HG02973 (cell line): ENCODE measurements around the gene PLEKHA1.

Experiments
- ATAC-seq: cut with Tn5 transposase; IDR thresholded peaks from one replicate; pipeline ENCODE4 v1.9.1; 2021; ENCODE audit warnings: moderate library complexity; ENCODE audit not compliant: unreplicated experiment

Gene PLEKHA1

DNA sequence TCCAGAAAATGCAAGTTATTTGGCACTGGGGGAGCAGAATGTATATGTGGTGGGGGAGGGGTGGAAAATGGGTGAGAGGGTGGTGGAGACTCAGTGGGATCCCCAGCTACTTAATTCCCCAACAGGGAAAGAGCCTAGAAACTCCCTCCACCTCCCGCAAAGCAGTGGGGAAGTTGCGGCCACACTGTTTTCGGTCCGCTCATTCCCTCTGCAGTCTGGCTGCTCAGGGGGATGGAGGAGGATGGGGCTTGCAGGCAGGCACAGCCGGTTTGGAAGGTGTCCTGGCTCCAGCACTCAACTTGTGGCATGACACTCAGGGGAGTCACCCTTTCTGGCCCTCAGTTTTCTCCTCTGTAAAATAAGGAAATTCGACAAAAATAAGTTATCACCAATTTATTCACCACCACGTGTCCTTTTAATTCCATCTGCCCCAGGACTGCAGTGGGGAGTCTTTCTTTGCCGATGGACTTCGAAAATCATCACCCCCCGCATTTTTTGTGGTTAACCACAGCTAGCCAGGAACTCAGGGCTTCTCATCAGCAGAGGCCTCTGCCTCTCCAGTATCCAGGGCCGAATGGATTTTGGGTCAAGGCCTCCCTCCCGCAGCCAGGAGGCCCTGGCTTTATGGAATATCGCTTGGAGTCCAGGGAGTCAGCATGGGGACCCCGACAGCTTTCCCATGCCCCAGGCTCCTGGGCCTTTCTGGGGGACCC is 85.2 kb downstream of the PLEKHA1 start:
- ATAC-seq, result no peak

DNA sequence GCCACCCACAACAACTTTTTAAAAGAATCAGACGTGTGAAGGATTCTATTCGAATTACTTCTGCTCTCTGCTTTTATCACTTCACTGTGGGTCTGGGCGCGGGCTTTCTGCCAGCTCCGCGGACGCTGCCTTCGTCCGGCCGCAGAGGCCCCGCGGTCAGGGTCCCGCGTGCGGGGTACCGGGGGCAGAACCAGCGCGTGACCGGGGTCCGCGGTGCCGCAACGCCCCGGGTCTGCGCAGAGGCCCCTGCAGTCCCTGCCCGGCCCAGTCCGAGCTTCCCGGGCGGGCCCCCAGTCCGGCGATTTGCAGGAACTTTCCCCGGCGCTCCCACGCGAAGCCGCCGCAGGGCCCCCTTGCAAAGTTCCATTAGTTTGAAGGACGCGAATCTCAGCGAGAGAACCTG is 86.4 kb downstream of the PLEKHA1 start:
- no peak for ATAC-seq

DNA sequence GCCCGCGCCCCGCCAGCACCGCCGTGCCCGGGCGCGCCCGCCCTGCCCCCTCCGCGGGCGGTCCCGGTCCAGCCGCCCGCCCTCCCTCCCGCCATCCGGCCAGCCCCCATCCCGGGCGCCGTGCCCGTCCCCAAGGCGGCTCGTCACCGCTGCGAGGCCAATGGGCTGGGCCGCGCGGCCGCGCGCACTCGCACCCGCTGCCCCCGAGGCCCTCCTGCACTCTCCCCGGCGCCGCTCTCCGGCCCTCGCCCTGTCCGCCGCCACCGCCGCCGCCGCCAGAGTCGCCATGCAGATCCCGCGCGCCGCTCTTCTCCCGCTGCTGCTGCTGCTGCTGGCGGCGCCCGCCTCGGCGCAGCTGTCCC is 86.8 kb downstream of the PLEKHA1 start, which contains the start of gene HTRA1:
TSS of gene HTRA1 (plus strand) at position 187 of the 362 bp plus-strand sequence. CDS start at position 287, 100 bp downstream.
- no peak for ATAC-seq

DNA sequence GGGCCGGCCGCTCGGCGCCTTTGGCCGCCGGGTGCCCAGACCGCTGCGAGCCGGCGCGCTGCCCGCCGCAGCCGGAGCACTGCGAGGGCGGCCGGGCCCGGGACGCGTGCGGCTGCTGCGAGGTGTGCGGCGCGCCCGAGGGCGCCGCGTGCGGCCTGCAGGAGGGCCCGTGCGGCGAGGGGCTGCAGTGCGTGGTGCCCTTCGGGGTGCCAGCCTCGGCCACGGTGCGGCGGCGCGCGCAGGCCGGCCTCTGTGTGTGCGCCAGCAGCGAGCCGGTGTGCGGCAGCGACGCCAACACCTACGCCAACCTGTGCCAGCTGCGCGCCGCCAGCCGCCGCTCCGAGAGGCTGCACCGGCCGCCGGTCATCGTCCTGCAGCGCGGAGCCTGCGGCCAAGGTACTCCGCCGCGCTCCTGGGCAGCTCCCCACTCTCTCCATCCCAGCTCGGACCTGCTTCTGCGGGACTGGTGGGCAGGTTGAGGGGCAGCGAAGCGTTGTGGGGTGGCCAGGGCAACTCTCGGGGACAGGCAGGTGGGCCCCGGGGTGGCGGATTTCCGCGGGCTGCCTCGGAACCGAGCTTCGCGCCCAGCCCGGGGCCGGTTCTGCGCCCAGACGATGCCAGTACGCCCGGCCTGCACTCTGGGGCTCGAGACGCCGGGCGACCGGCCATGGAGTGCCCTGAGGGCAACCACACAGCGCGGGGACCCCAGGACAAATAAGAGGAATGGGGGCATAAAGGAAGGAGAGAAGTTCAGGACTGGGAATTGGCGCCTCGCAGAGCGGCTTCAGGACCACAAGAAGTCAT is 87.4 kb downstream of the PLEKHA1 start:
- ATAC-seq, result no peak

DNA sequence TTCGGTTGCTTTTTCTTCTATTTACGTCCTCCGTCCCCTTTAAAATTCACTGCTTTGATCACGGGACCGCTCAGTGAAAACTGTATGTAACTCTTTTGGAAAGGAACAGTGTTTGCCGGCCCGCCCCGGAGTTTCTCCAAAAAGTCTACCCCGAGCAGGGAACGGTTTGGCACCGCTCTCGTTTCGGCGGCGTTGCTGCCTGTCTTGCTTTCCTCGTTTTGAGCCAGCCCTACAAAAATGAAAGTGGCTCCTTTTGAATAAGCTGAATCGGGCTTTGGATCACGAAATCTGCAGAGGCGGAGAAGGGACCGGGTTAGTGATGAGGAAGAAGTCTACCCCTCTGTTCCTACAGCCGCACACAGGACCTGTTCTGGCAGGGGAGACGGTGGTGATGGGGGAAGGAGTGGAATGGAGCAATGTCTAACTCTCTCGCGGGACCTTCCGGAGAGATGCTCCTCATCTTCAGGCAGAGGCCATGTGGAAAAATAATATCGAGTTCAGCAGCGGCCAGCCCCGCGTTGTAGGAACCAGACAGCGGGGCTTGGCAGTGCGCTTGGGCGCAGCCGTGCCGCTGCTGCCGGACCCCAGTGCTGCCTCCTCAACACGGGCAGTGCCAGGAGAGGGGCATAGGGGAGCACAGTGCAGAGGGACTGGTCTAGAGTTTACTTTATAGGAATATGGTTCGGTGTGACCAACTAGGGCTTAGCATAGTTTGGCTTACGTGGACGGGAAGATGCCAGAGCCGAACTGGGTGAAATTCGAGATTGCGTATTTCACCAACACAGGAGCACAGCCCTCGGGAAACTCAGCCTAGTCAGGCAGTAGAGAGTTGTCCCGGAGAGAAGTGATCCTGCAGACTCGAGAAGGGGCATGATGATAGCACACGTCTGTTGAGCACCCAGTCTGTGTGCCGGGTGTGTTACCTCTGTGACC is 88.3 kb downstream of the PLEKHA1 start:
- no peak for ATAC-seq

DNA sequence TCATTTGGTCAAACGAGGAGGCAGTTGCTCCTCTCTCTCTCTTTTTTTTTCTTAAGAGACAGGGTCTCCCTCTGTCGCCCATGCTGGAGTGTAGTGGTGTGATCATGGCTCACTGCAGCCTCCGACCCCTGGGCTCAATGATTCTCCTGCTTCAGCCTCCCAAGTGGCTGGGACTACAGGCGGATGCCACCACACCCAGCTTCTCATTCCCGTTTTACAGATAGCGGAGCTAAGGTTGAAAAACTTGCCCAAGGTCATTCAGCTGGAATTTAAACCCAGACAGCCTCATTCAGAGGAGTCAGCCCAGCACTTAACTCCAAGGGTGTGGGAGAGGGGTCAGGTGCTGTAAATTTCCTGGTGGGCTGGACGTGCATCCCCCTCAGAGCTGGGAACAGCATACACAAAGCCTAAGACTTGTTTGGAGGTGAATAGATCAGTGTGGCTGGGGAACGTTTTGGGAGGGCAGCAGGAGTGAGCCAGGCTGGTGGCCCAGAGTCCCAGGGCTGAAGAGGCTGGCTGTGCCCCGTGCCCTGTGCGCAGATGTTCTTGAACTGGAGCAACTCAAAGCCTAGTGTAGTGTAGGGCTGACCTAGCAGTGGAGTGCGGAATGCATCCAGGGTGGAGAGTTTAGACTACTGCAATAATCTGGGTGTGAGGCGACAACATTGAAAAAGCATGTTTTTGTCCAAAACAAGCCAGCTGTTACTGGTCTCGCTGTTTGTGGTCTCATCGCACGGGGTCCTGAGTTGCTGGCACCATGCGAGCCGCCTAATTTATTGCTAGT is 89.2 kb downstream of the PLEKHA1 start:
- no peak for ATAC-seq

DNA sequence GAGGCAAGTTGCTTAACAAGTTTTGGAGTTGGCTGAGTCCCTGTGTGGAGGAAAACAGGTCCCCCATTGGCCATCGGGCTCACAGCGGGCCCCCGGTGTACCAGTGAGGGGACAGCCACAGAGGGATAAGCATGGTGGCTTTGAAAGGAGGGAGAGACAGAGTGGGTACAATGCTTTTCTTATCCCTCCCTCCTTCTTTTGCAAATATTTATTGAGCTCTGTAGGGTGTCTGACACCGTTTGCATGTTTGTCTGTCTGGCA is 89.7 kb downstream of the PLEKHA1 start:
- ATAC-seq, result no peak

DNA sequence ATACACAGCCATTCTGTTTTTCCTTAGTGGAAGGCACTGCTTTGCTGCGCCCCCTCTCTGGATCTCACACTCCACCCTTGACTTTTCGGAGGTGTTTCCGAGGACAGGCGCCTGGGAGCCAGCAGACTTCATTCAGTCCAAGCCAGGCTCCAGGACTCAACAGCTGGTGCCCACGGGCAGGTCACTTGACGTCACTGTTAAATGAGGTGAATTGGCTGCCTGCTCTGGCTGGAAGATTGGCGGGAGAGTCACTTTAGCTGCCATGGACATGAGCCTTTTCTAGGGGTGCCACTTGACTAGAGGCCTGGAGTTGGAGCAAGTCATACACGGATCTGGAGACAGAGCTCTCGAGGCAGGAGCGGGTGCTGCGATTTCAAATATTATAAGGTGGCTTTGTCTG is 90.1 kb downstream of the PLEKHA1 start:
- ATAC-seq, result no peak

DNA sequence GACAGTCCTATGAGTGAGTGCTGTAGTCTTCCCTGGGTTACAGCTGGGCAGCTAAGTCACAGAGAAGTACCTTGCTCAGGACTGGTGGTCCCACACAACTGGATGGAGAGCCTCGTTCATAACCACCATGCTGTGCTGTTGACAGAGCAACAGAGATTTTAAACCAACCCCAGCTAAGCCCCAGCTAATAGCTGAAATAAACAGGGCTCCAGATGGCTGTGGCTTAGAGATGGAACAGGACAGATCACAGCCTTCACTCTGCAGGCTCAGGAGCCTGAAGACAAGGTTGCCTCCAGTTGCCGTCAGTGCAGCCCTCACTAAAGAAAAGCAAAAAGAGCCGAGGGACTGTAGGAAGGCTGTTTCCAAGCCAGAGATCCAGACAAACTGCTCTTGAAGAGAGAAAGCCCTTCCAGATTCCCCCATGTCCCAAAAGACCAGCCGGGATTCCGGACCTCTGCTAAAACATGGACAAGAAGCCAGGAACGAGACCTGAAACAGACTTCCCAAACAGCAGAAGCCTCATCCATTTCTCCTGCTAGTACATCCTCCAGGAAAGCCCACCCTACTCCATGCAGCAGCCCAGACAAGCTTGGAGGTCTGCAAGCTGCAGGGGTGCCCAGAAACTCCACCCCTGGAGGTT is 91.0 kb downstream of the PLEKHA1 start:
- no peak for ATAC-seq

DNA sequence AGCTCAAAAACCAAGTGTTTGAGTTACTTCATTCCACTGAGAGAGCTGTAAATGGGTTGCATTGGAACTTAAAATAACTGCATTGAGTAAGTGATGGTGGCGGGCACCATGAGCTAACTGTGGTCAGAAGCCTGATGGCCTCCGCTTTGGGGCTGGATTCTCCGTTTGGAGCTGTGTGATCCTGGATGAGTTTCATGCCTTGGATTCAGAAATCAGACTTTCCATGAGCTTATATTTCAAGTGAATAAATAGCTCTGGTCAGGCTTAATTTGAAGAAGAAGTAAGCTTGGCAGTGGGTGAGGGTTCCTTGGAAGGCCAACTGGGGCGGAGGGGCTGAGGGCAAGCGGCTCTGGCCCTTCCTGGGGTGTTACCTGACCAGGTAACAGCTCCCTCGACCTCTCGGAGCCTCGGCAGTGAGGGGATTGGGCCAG is 92.5 kb downstream of the PLEKHA1 start:
- ATAC-seq, result no peak

DNA sequence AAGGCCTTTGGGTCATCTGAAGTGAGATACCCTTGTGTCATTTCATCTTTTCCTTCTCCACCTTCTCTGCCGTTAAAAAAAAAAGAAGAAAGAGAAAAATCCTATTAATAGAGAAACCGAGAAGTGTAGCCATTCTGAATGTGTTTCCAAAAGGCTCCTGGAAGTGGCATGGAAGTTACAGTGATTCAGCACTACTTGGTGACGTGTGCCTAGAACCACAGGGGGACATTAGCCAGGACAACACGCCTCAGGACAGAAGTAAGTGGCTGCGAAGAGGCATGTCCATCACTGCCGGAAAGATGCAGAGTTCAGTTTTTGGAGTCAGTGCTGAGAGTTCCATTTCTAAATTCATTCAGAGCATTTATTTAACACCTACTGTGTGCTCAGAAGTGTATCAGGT is 93.2 kb downstream of the PLEKHA1 start:
- no peak for ATAC-seq

DNA sequence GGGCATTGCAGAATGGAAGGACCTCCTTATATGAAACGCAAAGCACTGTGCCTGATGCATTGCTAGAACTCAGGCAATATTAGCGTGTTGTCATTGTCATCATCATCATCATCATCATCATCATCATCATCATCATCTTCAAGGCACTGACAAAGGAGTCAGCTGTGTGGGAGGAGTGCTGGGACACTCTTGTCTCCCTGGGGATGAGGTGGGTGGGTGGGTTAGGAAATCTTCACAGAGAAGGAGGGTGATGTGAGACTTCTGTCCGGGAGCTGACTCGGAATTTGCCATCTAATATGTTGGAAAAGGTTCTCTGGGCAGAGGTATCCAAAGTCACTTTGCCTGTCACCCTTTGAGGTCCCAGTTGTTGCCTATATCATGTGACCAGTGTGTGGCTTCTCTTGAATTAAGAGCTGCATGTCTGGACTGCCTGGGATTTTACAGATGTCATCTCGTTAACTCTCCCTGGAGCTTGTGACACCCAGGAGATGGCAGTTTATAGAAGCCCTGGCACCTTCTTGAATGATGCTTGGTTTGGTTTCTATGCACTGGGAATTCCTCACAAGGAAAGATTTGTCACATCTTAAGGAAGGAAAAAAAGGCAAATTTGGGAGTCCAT is 93.9 kb downstream of the PLEKHA1 start:
- no peak for ATAC-seq

DNA sequence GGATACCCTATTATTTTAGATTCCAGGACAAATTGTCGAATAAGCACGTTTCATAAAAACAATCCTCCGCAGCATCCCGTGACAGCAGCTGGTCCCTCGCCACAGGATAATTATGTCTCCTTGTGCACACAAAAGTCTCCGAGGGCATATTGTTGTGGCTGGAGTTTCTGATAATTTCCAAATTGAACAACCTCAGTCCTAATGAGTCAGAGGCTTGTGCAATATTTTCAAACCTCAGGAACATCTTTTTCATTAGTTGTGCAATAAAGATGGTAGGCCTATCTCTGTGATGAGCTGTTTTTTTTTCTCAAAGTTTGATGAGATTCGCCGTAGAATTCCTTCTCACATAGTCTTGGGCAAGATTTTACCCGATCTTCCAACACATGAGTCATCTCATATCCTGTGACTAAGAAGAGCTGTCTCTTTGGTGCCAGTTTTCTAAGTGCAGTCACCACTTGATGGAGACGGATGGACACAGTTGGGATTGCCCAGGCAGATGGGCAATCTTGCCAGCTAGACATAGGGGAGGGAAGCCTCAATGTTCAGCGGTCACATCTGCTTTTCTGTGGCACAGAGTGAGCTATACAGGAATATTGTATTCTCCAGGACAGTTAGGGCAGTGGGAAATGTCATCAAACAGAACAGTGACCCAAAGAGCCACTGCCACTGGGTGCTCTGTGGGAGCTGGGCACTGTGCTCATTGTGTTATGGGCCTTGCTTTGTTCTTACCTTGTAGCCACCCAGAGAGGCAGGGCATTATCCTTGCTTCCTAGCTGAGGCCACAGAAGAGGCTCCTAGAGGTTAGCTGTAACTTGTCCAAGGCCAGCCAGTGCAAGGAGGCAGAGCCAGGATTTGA is 94.6 kb downstream of the PLEKHA1 start:
- ATAC-seq, result no peak

DNA sequence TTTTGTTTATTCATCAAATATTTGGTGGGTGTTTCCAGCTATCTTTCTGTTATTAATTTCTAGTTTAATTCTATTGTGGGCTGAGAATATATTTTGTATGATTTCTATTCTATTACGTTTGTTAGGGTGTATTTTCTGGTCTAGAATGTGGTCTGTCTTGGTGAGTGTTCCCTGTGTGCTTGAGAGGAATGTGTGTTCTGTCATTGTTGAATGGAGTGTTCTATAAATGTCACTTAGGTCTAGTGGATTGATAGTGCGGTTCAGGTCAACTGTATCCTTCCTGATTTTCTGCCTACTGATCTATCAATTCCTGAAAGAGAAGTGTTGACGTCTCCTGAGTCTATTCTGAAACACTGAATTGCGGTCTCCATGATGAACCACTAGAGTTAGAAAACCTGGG is 95.3 kb downstream of the PLEKHA1 start:
- no peak for ATAC-seq

DNA sequence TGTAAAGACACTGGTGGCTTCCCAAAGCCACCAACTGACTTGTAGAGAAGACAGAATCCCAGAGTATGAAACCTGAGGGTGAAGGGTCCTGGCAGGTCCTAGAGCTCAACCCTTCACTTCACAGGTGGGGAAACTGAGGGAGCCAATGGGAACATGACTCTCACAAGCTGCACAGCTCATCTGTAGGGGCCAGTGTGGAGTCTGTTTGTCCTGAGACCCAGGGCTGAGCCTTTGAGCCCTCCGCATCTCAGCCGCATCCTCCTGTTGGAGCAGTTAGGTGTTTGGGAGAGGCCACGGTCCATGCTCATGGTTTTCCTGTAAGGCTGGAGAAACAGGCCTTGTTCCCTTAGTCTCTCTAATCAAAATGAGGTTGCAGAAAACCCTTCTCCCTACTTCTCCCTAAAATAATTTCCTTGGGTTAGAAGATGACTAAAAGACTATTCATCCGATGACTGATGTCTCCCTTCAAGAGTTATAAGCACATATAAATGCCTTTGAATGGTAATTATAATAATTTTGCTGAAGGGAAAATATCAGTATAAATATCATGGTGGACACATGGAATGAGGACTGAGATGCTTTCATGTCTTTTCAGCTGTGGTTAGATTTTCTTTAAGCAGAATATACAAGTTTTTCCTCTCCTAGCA is 97.1 kb downstream of the PLEKHA1 start:
- no peak for ATAC-seq

DNA sequence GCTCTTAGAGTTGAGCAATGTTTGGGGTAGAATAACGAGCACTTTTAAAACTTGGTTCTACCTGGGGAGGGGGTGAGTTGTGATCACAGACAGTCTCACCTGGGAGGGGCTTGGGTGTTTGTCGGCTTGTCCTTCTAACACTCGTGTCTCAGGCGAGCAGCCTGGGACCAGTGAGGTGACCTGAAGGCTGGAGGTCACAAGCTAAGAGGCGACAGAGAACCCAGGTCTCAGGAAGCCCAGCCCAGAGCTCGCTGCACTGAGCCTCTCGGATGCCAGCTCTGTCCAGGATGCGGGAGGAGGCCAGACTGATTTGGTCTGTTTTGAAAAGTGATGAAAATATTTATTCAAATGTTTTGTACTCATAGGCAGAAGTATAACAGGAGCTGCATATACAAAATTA is 98.6 kb downstream of the PLEKHA1 start:
- no peak for ATAC-seq

DNA sequence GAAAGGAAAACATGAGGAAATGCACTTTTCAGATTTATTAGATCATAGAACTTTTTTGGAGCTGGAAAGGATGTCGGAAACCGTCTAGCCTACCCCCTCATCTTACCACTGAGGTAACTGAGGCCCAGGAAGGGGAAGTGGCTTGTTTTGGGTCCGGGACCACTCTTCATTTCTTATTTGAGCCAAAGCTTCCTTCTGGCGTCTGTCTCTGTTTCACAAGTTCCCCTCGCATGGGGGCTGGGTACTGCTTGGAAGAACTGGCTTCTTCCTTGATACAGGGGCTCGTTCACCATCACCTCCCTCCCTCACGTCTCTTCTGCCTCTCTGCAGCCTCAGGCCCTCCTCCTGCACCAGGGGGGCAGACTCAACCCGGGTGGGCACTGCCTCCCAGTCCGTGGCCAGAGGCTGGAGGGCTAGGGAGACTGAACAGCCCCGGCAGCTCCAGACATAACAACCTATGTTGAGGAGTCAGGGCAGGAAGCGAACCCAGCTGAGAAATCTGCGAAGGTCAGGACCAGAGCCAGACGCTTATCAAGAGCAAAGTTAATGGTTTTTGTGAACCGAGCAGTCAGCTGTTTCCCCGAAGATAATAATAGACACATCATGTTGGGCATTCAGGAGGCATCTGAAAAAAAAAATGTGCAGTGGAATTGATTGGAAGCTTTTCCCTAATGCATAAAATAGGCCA is 99.8 kb downstream of the PLEKHA1 start:
- ATAC-seq, result no peak

DNA sequence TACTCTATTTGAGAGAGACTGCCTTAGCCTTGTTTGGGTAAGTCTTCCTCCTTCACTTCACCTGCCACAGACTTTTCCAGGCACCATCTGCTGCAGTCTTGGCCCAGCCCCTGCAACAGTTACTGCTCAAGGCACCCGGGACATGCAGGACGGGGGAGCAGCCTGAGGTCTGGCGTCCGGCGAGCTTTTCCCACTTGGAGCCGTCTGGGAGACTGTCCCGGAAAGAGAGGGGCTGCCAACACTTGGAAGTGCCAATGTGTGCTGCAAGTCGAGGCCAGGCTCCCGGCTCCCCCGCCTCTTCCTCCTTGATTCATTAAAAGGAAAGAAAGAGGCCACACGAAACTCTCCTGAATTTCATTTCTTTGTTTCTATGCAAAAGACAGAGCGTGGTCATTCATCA is 100.6 kb downstream of the PLEKHA1 start:
- no peak for ATAC-seq
